ENCODE results near the gene COL12A1. TPM values are rescaled to one million over a fixed set of nuclear protein-coding genes. Genes with fewer than 3 reads are reported as not detected.

Gene COL12A1
- total and polyA plus RNA-seq, 2 experiments from 2014 or later, result 0.39 to 6.3 TPM

- peaks cover 7% of the 10 kb centered on the region for H3K27me3 Mint-ChIP-seq (ENCODE audit: insufficient read depth, low read depth, poor library complexity)
- H3K27me3 ChIP-seq (ENCODE audit: insufficient read depth), result peaks cover 9% of the 10 kb centered on the region
- no peak overlapping the region for H3K27ac ChIP-seq (ENCODE audit: low read depth)
- no peaks in the 10 kb centered on the region for H3K36me3 Mint-ChIP-seq (ENCODE audit: low read depth)
- H3F3A ChIP-seq (replicated peaks; ENCODE audit: low read depth), result no peaks in the 10 kb centered on the region; the same call in 1 of the 2 replicates
- H3K79me2 ChIP-seq (replicated peaks; ENCODE audit: insufficient read depth), result no peaks in the 10 kb centered on the region
- ATAC-seq (peak; percentile 14; the same call in 2 of the 3 replicates), DNase-seq (ENCODE audit: low spot score) (no peak)
- peak overlapping the region; percentile 68 for H3K27ac Mint-ChIP-seq
- no peaks in the 10 kb centered on the region for H4K20me1 ChIP-seq (replicated peaks; ENCODE audit: insufficient read depth)
- H3K4me3 ChIP-seq, result no peak overlapping the region
- no peaks in the 10 kb centered on the region for H3K36me3 ChIP-seq (ENCODE audit: insufficient read depth)
- peaks cover 7% of the 10 kb centered on the region; the same call in 1 of the 2 replicates for H3K9me2 ChIP-seq (ENCODE audit: insufficient read depth)
- H3K4me1 Mint-ChIP-seq, result peaks cover 35% of the 10 kb centered on the region
- 0 out of 2 replicates have a peak overlapping the region, but pooled peaks have one; percentile 1 for H2AFZ ChIP-seq
- H3K9me3 Mint-ChIP-seq, result no peaks in the 10 kb centered on the region
- TF ChIP-seq, protein P1, sequence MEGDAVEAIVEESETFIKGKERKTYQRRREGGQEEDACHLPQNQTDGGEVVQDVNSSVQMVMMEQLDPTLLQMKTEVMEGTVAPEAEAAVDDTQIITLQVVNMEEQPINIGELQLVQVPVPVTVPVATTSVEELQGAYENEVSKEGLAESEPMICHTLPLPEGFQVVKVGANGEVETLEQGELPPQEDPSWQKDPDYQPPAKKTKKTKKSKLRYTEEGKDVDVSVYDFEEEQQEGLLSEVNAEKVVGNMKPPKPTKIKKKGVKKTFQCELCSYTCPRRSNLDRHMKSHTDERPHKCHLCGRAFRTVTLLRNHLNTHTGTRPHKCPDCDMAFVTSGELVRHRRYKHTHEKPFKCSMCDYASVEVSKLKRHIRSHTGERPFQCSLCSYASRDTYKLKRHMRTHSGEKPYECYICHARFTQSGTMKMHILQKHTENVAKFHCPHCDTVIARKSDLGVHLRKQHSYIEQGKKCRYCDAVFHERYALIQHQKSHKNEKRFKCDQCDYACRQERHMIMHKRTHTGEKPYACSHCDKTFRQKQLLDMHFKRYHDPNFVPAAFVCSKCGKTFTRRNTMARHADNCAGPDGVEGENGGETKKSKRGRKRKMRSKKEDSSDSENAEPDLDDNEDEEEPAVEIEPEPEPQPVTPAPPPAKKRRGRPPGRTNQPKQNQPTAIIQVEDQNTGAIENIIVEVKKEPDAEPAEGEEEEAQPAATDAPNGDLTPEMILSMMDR (conservative IDR thresholded peaks at IDR 0.05; ENCODE audit: low read depth in 2 of 2), result peak; percentile 25 to 26; a peak in 1 of 4 replicates
- TF ChIP-seq REST (IDR thresholded peaks at IDR 0.05; ENCODE audit: unreplicated experiment) (no peak), JUNB (IDR thresholded peaks at IDR 0.05; ENCODE audit: unreplicated experiment) (no peak), ZNF114 (CRISPR knock-in tag; IDR thresholded peaks at IDR 0.05) (no peak), ZNF331 (CRISPR knock-in tag; IDR thresholded peaks at IDR 0.05; ENCODE audit: low read depth) (no peak)
- TF ChIP-seq, protein P2, sequence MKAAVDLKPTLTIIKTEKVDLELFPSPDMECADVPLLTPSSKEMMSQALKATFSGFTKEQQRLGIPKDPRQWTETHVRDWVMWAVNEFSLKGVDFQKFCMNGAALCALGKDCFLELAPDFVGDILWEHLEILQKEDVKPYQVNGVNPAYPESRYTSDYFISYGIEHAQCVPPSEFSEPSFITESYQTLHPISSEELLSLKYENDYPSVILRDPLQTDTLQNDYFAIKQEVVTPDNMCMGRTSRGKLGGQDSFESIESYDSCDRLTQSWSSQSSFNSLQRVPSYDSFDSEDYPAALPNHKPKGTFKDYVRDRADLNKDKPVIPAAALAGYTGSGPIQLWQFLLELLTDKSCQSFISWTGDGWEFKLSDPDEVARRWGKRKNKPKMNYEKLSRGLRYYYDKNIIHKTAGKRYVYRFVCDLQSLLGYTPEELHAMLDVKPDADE (IDR thresholded peaks at IDR 0.05), result no peak
- H3K4me3 Mint-ChIP-seq, result no peak overlapping the region; the same call in 2 of the 3 replicates
- peak overlapping the region; percentile 21 for H3K4me2 ChIP-seq
- H3K4me1 ChIP-seq (ENCODE audit: insufficient read depth), result peaks cover 31% of the 10 kb centered on the region
Observed at GRCh38 chr6:75213732-75214131, 7.9 kb upstream of the COL12A1 start.

DNA sequence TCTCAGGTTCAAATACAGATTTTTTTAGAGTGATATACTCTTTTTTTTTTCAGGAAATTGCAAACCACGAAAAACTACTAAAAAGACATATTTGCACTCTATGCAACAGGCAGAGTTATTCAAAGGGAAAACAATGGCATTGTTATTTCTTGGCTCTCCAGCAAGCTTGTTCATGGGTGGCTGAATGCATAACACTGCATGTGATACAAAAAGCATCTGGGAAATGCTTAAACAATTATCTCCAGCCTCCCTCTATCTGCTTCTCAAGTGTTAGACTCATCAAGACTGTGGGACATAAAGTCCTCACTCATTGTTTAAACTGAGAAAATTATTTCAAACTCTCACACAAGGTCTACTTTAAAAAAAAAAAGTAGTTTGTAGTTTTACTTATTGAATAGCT lies 7.3 kb upstream of the COL12A1 start:
- Mint-ChIP-seq H3K36me3 (ENCODE audit: low read depth) (no peaks in the 10 kb centered on the region), H3K27ac (0 out of 2 replicates have a peak overlapping the region, but pooled peaks have one; percentile 68), H3K9me3 (no peaks in the 10 kb centered on the region), H3K27me3 (ENCODE audit: insufficient read depth, low read depth, poor library complexity) (peaks cover 13% of the 10 kb centered on the region), H3K4me3 (no peak overlapping the region), H3K4me1 (peaks cover 41% of the 10 kb centered on the region)
- Histone ChIP-seq H3K9me2 (ENCODE audit: insufficient read depth) (peaks cover 7% of the 10 kb centered on the region; the same call in 1 of the 2 replicates), H3K27ac (ENCODE audit: low read depth) (peak overlapping the region; percentile 8; the same call in 1 of the 2 replicates), H3K4me1 (ENCODE audit: insufficient read depth) (peaks cover 36% of the 10 kb centered on the region), H3K27me3 (ENCODE audit: insufficient read depth) (peaks cover 15% of the 10 kb centered on the region), H3K4me3 (peak overlapping the region; percentile 6; the same call in 1 of the 2 replicates), H3F3A (replicated peaks; ENCODE audit: low read depth) (no peaks in the 10 kb centered on the region; the same call in 1 of the 2 replicates), H2AFZ (no peak overlapping the region), H3K36me3 (ENCODE audit: insufficient read depth) (no peaks in the 10 kb centered on the region), H3K79me2 (replicated peaks; ENCODE audit: insufficient read depth) (no peaks in the 10 kb centered on the region), H3K4me2 (peak overlapping the region; percentile 21), H4K20me1 (replicated peaks; ENCODE audit: insufficient read depth) (no peaks in the 10 kb centered on the region)
- DNase-seq (ENCODE audit: low spot score) (peak; percentile 38), ATAC-seq (peak; percentile 14)
- no peak for TF ChIP-seq JUNB (IDR thresholded peaks at IDR 0.05; ENCODE audit: unreplicated experiment)
- TF ChIP-seq, protein P2 (IDR thresholded peaks at IDR 0.05), result no peak
